Mesothelial cell of epicardium (in vitro differentiated cells): ENCODE data around the gene PDS5A. TPM values are rescaled to one million over a fixed set of nuclear protein-coding genes. Genes with fewer than 3 reads are reported as not detected.

Source experiments
- DNase-seq, 2 experiments: peaks; one replicate each; pipeline ENCODE4 v3.0.0; 2021; ENCODE audit warnings: low spot score in 2 of 2; ENCODE audit not compliant: unreplicated experiment in 2 of 2
- H3K27ac Mint-ChIP-seq: 2 replicates; pipeline ENCODE4 v1.8.0; 2021; ENCODE audit warnings: mixed read lengths
- H3K27me3 Mint-ChIP-seq: 2 replicates; pipeline ENCODE4 v1.8.0; 2021; ENCODE audit warnings: low read depth, mixed read lengths
- H3K36me3 Mint-ChIP-seq: 2 replicates; pipeline ENCODE4 v1.8.0; 2021; ENCODE audit warnings: mixed read lengths
- H3K4me1 Mint-ChIP-seq: 2 replicates; pipeline ENCODE4 v1.8.0; 2021; ENCODE audit warnings: mixed read lengths
- H3K4me3 Mint-ChIP-seq: 2 replicates; pipeline ENCODE4 v1.8.0; 2021; ENCODE audit warnings: mild to moderate bottlenecking, moderate library complexity, mixed read lengths
- H3K9me3 Mint-ChIP-seq: 2 replicates; pipeline ENCODE4 v1.8.0; 2021; ENCODE audit warnings: mixed read lengths
- CTCF ChIP-seq: fragments of 200-600 bp; sonication (generic); IDR thresholded peaks from one replicate; pipeline ENCODE4 v1.5.0; 2021; ENCODE audit warnings: antibody characterized with exemption; ENCODE audit not compliant: unreplicated experiment
- total RNA-seq: library from RNA; stranded (reverse); gene quantifications from 3 replicates; pipeline ENCODE4 v1.2.1, GENCODE V29; 2021

PDS5A gene
- total RNA-seq, 1 donor from 2014 or later = 86.6 TPM

DNA sequence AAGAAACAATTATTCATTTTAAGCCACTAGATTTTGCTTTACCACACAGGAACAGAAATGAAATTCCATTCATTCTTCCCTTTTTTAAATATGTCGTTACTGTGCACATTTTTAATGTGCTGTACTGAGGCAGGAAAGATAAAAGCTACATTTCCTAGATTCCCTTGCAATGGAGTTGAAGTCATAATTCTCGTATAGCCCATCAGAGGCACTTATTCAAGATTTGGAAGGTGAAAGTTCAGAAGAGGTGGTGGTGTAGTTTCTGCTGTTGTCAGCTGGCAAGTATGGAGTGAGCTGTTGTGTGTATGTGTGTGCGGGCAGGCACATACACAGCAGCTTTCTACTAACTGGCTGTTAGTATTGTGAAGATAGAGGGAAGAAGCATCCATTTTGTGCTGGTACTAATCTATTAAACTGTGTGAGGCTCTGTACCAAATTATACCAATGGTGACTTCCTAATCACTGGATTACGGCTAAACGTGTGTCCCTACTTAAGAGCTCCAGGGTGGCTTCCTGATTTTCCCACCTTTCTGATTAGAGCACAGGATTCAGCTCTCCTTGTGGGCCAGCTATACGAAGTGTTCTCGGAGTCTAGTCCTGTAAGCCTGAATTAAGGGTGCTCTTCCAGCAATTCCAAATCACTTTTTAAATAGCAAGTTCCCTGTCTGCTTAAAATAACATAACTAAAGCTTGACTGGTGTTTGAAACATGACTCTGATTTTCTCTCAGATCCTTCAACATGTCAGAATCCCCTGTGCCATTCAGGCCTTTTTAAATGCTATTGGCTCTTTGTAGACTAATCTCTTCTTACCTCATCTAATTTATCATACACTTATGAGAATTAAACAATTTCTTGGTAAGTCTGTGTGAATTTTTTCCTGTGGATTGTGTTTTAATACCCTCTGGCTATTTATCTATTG is 43.8 kb downstream of the PDS5A start:
- H3K27ac Mint-ChIP-seq = peak overlapping the region; percentile 75
- H3K27me3 Mint-ChIP-seq = no peaks in the 10 kb centered on the region
- no peak for DNase-seq
- no peak overlapping the region for H3K4me3 Mint-ChIP-seq
- H3K9me3 Mint-ChIP-seq = no peaks in the 10 kb centered on the region
- TF ChIP-seq CTCF = no peak
- H3K4me1 Mint-ChIP-seq = peaks cover 23% of the 10 kb centered on the region
- H3K36me3 Mint-ChIP-seq = peaks cover 13% of the 10 kb centered on the region

GRCh38 chr4:39932776-39933402 is 44.8 kb downstream of the PDS5A start:
- Mint-ChIP-seq H3K36me3 (peaks cover 11% of the 10 kb centered on the region), H3K27me3 (no peaks in the 10 kb centered on the region), H3K9me3 (no peaks in the 10 kb centered on the region), H3K27ac (peak overlapping the region; percentile 75), H3K4me1 (peaks cover 23% of the 10 kb centered on the region), H3K4me3 (no peak overlapping the region)
- TF ChIP-seq CTCF = no peak
- no peak for DNase-seq

GRCh38 chr4:39931441-39931901 is 46.2 kb downstream of the PDS5A start:
- no peak for TF ChIP-seq CTCF
- H3K9me3 Mint-ChIP-seq = no peaks in the 10 kb centered on the region
- H3K27me3 Mint-ChIP-seq = no peaks in the 10 kb centered on the region
- DNase-seq = no peak
- no peak overlapping the region for H3K4me3 Mint-ChIP-seq
- peaks cover 10% of the 10 kb centered on the region for H3K36me3 Mint-ChIP-seq
- peaks cover 16% of the 10 kb centered on the region for H3K4me1 Mint-ChIP-seq
- H3K27ac Mint-ChIP-seq = peak overlapping the region; percentile 67

DNA sequence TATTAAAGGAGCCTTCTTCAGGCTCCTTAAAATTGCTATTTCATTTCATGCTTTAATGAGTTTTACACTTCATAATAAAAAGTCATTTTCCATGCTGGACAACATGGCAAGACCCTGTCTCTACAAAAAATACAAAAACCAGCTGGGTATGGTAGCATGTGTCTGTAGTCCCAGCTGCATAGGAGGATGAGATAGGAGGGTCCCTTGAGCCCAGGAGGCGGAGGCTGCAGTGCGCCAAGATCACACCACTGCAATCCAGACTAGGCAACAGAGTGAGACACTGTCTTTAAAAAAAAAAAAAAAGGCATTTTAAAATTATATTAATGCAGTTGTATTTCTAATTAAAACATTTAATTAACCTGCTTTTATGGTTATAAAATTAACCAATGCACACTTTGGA is 49.2 kb downstream of the PDS5A start:
- Mint-ChIP-seq H3K27me3 (no peaks in the 10 kb centered on the region), H3K9me3 (no peaks in the 10 kb centered on the region), H3K27ac (no peak overlapping the region), H3K36me3 (peaks cover 24% of the 10 kb centered on the region), H3K4me1 (peaks cover 2% of the 10 kb centered on the region), H3K4me3 (no peak overlapping the region)
- no peak for TF ChIP-seq CTCF
- no peak for DNase-seq

DNA sequence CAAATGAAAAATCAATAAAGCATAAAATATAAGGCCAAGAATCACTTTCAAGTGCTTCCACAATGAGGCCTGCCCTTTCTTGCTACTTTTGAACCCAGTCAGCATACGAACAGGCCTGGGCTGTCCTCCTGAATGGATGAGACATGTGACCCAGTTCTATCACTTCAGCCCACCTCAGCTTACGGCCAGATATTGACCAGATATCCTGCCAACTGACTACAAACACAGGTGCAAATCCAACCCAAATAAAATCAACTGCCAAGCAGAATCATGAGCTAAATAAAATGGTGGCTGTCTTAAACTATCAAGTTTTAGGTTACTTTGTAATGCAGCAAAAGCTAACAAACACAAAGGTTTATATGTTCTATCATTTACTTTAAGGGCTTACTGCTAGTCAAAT is 53.7 kb downstream of the PDS5A start:
- Mint-ChIP-seq H3K9me3 (no peaks in the 10 kb centered on the region), H3K27me3 (no peaks in the 10 kb centered on the region), H3K27ac (no peak overlapping the region), H3K4me3 (no peak overlapping the region), H3K4me1 (no peaks in the 10 kb centered on the region), H3K36me3 (peaks cover 24% of the 10 kb centered on the region)
- no peak for DNase-seq
- no peak for TF ChIP-seq CTCF
